Tibial nerve (tissue), 4 donors: ENCODE results near the gene RARS2.

Experiments
- EP300 ChIP-seq, 2 donors: sonication (generic); formaldehyde crosslinking; IDR thresholded peaks; one replicate each; pipeline ENCODE4 v1.6.1; 2017; ENCODE audit warnings: antibody characterized with exemption in 2 of 2, mild to moderate bottlenecking in 1 of 2
- TF ChIP-seq, protein P1 (sequence below), 5 experiments: fragments of 200-600 bp in 3 of 5; fragments of 450-650 bp in 2 of 5; sonication (generic) in 3 of 5; IDR thresholded peaks; one replicate each; pipeline ENCODE4 v1.5.1; 2016 to 2019; ENCODE audit warnings: antibody characterized with exemption in 5 of 5, mild to moderate bottlenecking in 3 of 5, moderate library complexity in 2 of 5

DNA sequence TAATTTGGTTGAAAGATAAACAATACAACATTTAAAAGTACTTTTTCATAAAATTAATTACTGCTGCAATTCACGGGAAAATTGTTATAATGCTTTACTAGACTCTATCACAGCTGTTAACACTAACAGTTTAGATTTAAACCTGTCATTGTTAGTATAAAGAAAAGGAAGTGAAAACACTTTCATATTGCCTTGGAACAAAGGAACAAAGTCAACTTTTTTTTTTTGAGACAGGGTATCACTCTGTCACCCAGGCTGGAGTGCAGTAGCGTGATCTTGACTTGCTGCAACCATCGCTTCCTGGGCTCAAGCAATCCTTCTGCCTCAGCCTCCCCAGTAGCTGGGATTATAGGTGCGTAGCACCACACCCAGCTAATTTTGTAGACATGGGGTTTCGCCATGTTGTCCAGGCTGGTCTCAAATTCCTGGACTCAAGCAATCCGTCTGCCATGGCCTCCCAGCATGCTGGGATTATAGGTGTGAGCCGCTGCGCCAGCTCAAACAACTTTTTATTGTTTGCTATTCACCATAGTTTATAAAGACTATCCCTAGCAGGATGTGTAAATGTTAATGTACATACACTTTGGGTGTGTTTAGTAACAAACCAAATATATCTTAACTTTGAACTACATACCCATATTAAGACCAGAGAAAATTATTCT, 94.9 kb downstream of the RARS2 start:
- TF ChIP-seq, protein P1, sequence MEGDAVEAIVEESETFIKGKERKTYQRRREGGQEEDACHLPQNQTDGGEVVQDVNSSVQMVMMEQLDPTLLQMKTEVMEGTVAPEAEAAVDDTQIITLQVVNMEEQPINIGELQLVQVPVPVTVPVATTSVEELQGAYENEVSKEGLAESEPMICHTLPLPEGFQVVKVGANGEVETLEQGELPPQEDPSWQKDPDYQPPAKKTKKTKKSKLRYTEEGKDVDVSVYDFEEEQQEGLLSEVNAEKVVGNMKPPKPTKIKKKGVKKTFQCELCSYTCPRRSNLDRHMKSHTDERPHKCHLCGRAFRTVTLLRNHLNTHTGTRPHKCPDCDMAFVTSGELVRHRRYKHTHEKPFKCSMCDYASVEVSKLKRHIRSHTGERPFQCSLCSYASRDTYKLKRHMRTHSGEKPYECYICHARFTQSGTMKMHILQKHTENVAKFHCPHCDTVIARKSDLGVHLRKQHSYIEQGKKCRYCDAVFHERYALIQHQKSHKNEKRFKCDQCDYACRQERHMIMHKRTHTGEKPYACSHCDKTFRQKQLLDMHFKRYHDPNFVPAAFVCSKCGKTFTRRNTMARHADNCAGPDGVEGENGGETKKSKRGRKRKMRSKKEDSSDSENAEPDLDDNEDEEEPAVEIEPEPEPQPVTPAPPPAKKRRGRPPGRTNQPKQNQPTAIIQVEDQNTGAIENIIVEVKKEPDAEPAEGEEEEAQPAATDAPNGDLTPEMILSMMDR (IDR thresholded peaks at IDR 0.05), result no peak
- TF ChIP-seq EP300 (IDR thresholded peaks at IDR 0.05), result no peak
